D721Med (cell line): Measurements from ENCODE around the gene GFOD2.

Experiments
- DNase-seq: peaks from one replicate; pipeline ENCODE4 v3.0.0; 2011; ENCODE audit warnings: low spot score; ENCODE audit not compliant: insufficient read length
- FAIRE-seq: peaks from 2 replicates; lab custom pipeline; 2011; peaks lifted over from hg19 to GRCh38; lab: Jason Lieb, UNC
- CTCF ChIP-seq: IDR thresholded peaks from 2 replicates; pipeline ENCODE4 v1.5.1; 2012; ENCODE audit warnings: mild to moderate bottlenecking, control low read depth; ENCODE audit not compliant: insufficient read depth; ENCODE audit errors: missing control alignments

GFOD2 gene

GRCh38 chr16:67648764-67649407 is 70.2 kb downstream of the GFOD2 start:
- DNase-seq (no peak), FAIRE-seq (no peak)
- TF ChIP-seq CTCF = no peak

- FAIRE-seq = no peak
- no peak for TF ChIP-seq CTCF
- no peak for DNase-seq
These were observed 70.9 kb downstream of the GFOD2 start for GRCh38 chr16:67648088-67648763.

GRCh38 chr16:67647681-67648080 is 71.4 kb downstream of the GFOD2 start:
- FAIRE-seq (no peak), DNase-seq (no peak)
- no peak for TF ChIP-seq CTCF

- TF ChIP-seq CTCF = no peak
- no peak for DNase-seq
- no peak for FAIRE-seq
These were observed 71.9 kb downstream of the GFOD2 start for GRCh38 chr16:67647111-67647651.

GRCh38 chr16:67645397-67646121 is 73.6 kb downstream of the GFOD2 start:
- FAIRE-seq (no peak), DNase-seq (no peak)
- no peak for TF ChIP-seq CTCF

GRCh38 chr16:67644038-67644437 is 75.1 kb downstream of the GFOD2 start:
- no peak for TF ChIP-seq CTCF
- DNase-seq = no peak
- FAIRE-seq = no peak
